ENCODE data around the gene CDKAL1. TPM values are rescaled to one million over a fixed set of nuclear protein-coding genes. Genes with fewer than 3 reads are reported as not detected.

Gene CDKAL1
- total and polyA plus RNA-seq, 2 of the 13 experiments (the other 11 are each of a cell fraction or from before 2014, with no cell fraction given): 9.5 to 27.7 TPM

GRCh38 chr6:21115111-21115510, 580.9 kb downstream of the CDKAL1 start:
- ChIA-PET CTCF (ENCODE audit: low intra/inter-chr PET ratio, low total read pairs) (no interaction called here), POLR2A (no interaction called here)
- Histone ChIP-seq H3K9ac (ENCODE audit: insufficient read depth, low read depth, low read length) (no peak overlapping the region), H3K36me3 (replicated peaks in 1 of 2; ENCODE audit: control insufficient read depth in 1 of 2, insufficient read depth in 2 of 2, low read length in 2 of 2) (no peaks in the 10 kb centered on the region), H3K9me3 (ENCODE audit: low read length) (no peaks in the 10 kb centered on the region), H3K4me3 (replicated peaks in 1 of 3; ENCODE audit: insufficient read depth in 1 of 3, low read depth in 2 of 3, low read length in 3 of 3) (no peak overlapping the region), H3K4me2 (ENCODE audit: low read depth, low read length) (no peak overlapping the region), H3K4me1 (ENCODE audit: insufficient read depth, low read length) (peaks cover 29% of the 10 kb centered on the region), H3K27me3 (ENCODE audit: control insufficient read depth in 1 of 2, insufficient read depth in 2 of 2, low read length in 2 of 2) (no peaks in the 10 kb centered on the region), H4K20me1 (ENCODE audit: insufficient read depth, low read length) (no peaks in the 10 kb centered on the region), H3K79me2 (ENCODE audit: insufficient read depth, low read length) (no peaks in the 10 kb centered on the region), H2AFZ (ENCODE audit: low read length) (no peak overlapping the region), H3K27ac (ENCODE audit: extremely low read length, insufficient read depth, low read length) (no peak overlapping the region)
- in situ Hi-C loops (cut with HindIII; ENCODE audit: extremely low pct_ligation_motif_present, low pct_unique_long_range_greater_than_20kb): no loop called here
- TF ChIP-seq NR2F1 (CRISPR knock-in tag; IDR thresholded peaks at IDR 0.05): no peak
- no peak for TF ChIP-seq PLRG1 (conservative IDR thresholded peaks at IDR 0.05)
- no peak for TF ChIP-seq MBD4 (IDR thresholded peaks at IDR 0.05; ENCODE audit: borderline replicate concordance, low read length)
- no peak for TF ChIP-seq NFATC3 (CRISPR knock-in tag; IDR thresholded peaks at IDR 0.05)
- TF ChIP-seq FLYWCH1 (CRISPR knock-in tag; IDR thresholded peaks at IDR 0.05): no peak
- no peak for TF ChIP-seq NFKB2 (CRISPR knock-in tag; IDR thresholded peaks at IDR 0.05; ENCODE audit: borderline replicate concordance)
- TF ChIP-seq ZNF550 (CRISPR knock-in tag; IDR thresholded peaks at IDR 0.05; ENCODE audit: borderline replicate concordance): no peak
- no peak for TF ChIP-seq JUN (CRISPR knock-in tag; IDR thresholded peaks at IDR 0.05)
- no peak for TF ChIP-seq ZNF792 (CRISPR knock-in tag; IDR thresholded peaks at IDR 0.05)
- TF ChIP-seq ZNF205 (CRISPR knock-in tag; IDR thresholded peaks at IDR 0.05): no peak
- TF ChIP-seq BRF2 (CRISPR knock-in tag; IDR thresholded peaks at IDR 0.05): no peak
- TF ChIP-seq KLF15 (CRISPR knock-in tag; IDR thresholded peaks at IDR 0.05; ENCODE audit: borderline replicate concordance): no peak
- FAIRE-seq (no peak), DNase-seq (ENCODE audit: low spot score) (peak; percentile 18), ATAC-seq (no peak; the same call in 2 of the 3 replicates)
- intact Hi-C loops (cut with micrococcal nuclease; ENCODE audit: unreplicated experiment): no loop called here
- no TSS peak for BruUV-seq (replicated peaks)
- 74% methylated on average over 2 of the region's 2 CpGs for WGBS (ENCODE audit: low lambda C conversion rate)
